Heart right ventricle (tissue), 16 donors: ENCODE measurements around the gene MAGEB3. TPM values are rescaled to one million over a fixed set of nuclear protein-coding genes. Genes with fewer than 3 reads are reported as not detected.

ENCODE experiments used
- ATAC-seq, 8 donors: fragments of 200-7000 bp; cut with Tn5 transposase; one replicate each; pipeline ENCODE4 v1.9.1; 2020; ENCODE audit warnings: mild to moderate bottlenecking in 8 of 8, moderate library complexity in 8 of 8, moderate number of reproducible peaks in 1 of 8
- DNase-seq, 2 donors: peaks; one replicate each; pipeline ENCODE4 v3.0.0-alpha.2; 2020
- H3K27ac ChIP-seq, 10 donors: fragments of 200-600 bp; sonication (generic) in 2 of 10; one replicate each; pipeline versions ENCODE4 v1.5.0 to v1.8.0; 2020 to 2022; ENCODE audit warnings: mild to moderate bottlenecking in 3 of 10
- H3K27me3 ChIP-seq, 7 donors: fragments of 200-600 bp; one replicate each; pipeline ENCODE4 v1.8.0; 2021 to 2022; ENCODE audit warnings: mild to moderate bottlenecking in 2 of 7
- H3K36me3 ChIP-seq, 9 donors: fragments of 200-600 bp; sonication (generic) in 1 of 9; one replicate each; pipeline versions ENCODE4 v1.5.0 to v1.8.0; 2020 to 2022; ENCODE audit warnings: mild to moderate bottlenecking in 2 of 9
- H3K4me1 ChIP-seq, 9 donors: fragments of 200-600 bp; sonication (generic) in 1 of 9; one replicate each; pipeline versions ENCODE4 v1.5.0 to v1.8.0; 2020 to 2022; ENCODE audit warnings: mild to moderate bottlenecking in 4 of 9
- H3K4me3 ChIP-seq, 10 donors: fragments of 200-600 bp; sonication (generic) in 2 of 10; one replicate each; pipeline versions ENCODE4 v1.5.0 to v1.8.0; 2020 to 2022; ENCODE audit warnings: mild to moderate bottlenecking in 7 of 10, moderate library complexity in 2 of 10
- H3K9me3 ChIP-seq, 11 donors: fragments of 200-600 bp in 10 of 11; sonication (generic) in 2 of 11; one replicate each; pipeline versions ENCODE4 v1.5.0 to v1.8.0; 2013 to 2022; ENCODE audit warnings: mild to moderate bottlenecking in 2 of 11, control low read depth in 1 of 11, moderate library complexity in 1 of 11
- WGBS, 2 donors: extraction: QIAGEN DNeasy Blood & Tissue Kit; methylation state at CpG; one replicate each; pipeline ENCODE4 v1.1.7; 2013; ENCODE audit warnings: inconsistent platforms in 1 of 2; 5-methylcytosine and 5-hydroxymethylcytosine counted together
- intact Hi-C, 10 donors: fragments of 100-400 bp; cut with DNase I; formaldehyde crosslinking; loops; one replicate each; pipeline versions ENCODE4 v1.11.1 to v1.14.2; 2022
- polyA plus RNA-seq, 2 donors: library from polyadenylated mRNA; stranded (reverse); fragments of 200-250 nt; gene quantifications; one replicate each; pipeline ENCODE4 v1.2.3, GENCODE V29; 2013
- total RNA-seq, 10 donors: library from RNA; stranded (reverse); fragmentation: NEBNext Ultra II Directional in 3 of 10; extraction: Animal tissue kit (Norgen Biotek cat#: 25700) in 3 of 10; gene quantifications; one replicate each; pipeline versions ENCODE4 v1.2.1 to v1.2.4, GENCODE V29; 2021 to 2023
- TF ChIP-seq, protein P1 (sequence below), 9 donors: fragments of 200-600 bp; sonication (generic) in 2 of 9; IDR thresholded peaks; one replicate each; pipeline versions ENCODE4 v1.5.0 to v1.8.0; 2021 to 2022; ENCODE audit warnings: antibody characterized with exemption in 9 of 9, mild to moderate bottlenecking in 5 of 9, moderate library complexity in 1 of 9
- donor health status: Arrhythmogenic right ventricular cardiomyopathy.
- donor health status: ischemic (EF 13 %, LVEDD 7.1; RV severe dilation, severe dysfunction).
- donor health status: healthy with polysubstance abuse.
- donor health status: DM: no; HTN: yes; CAD: no.
- donor health status: DM: no; HTN: no; CAD: no.
- donor health status: ischemic (EF 25% LVEDD 6.9; RV normal size, moderate dysfunction).
- donor health status: ischemic (EF 25% LVEDD 5.7; RV mildly dilated, moderate dysfunction).
- donor health status: healthy.
- donor health status: DM: yes; HTN: yes; CAD: no.
- donor health status: Ischemic cardiomyopathy.
- donor health status: ischemic (EF 35%, LVEDD 5.7; RV mildly dilated, moderate dysfunction).
- donor health status: nonischemic (EF 11% LVEDD 7.7; RV severe dilation, severe dysfunction).
- donor health status: DM: yes; HTN: yes; CAD: no.
- donor health status: PGD.
- donor health status: ischemic (EF 29% LVEDD 5.4; RV normal size, mild dysfunction).
- donor health status: nonischemic (EF 23%, LVEDD 6.1; RV moderate dilation, normal function).

MAGEB3 gene
- total and polyA plus RNA-seq, 12 donors: not detected

GRCh38 chrX:30196322-30196721, 34.1 kb upstream of the MAGEB3 start:
- Histone ChIP-seq H3K36me3 (no peaks in the 10 kb centered on the region), H3K4me3 (no peak overlapping the region), H3K27ac (no peak overlapping the region), H3K27me3 (peaks cover 0 to 12% (median 0%) of the 10 kb centered on the region in 7 donors), H3K4me1 (no peaks in the 10 kb centered on the region), H3K9me3 (no peaks in the 10 kb centered on the region)
- intact Hi-C loops: no loop called here
- ATAC-seq: no peak
- TF ChIP-seq, protein P1, sequence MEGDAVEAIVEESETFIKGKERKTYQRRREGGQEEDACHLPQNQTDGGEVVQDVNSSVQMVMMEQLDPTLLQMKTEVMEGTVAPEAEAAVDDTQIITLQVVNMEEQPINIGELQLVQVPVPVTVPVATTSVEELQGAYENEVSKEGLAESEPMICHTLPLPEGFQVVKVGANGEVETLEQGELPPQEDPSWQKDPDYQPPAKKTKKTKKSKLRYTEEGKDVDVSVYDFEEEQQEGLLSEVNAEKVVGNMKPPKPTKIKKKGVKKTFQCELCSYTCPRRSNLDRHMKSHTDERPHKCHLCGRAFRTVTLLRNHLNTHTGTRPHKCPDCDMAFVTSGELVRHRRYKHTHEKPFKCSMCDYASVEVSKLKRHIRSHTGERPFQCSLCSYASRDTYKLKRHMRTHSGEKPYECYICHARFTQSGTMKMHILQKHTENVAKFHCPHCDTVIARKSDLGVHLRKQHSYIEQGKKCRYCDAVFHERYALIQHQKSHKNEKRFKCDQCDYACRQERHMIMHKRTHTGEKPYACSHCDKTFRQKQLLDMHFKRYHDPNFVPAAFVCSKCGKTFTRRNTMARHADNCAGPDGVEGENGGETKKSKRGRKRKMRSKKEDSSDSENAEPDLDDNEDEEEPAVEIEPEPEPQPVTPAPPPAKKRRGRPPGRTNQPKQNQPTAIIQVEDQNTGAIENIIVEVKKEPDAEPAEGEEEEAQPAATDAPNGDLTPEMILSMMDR (IDR thresholded peaks at IDR 0.05): no peak
- 4 to 8% methylated on average over 1 of the region's 1 CpG for WGBS, 2 donors
- no peak for DNase-seq

DNA sequence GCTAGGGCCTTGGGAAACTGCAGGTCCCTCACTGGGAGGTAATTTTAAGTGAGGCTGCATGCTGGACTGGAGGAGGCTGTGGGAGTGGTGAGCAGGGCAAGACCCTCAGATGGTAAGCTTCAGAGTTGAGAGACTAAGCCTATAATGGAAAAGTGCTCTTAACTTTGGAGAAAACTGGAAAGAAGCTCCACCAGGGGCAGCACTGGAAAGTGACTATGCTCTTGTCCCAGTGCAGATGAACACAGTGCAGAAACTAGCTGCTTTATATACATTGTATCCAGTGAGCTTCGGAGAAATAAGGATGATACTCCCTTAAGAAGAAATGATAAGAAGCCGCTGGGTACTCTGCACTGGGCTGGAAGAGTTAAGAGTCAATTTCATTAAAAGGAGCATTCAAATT, 18.3 kb upstream of the MAGEB3 start:
- no peaks in the 10 kb centered on the region for H3K36me3 ChIP-seq
- no peaks in the 10 kb centered on the region for H3K4me1 ChIP-seq
- TF ChIP-seq, protein P1 (IDR thresholded peaks at IDR 0.05): no peak
- no peak overlapping the region for H3K4me3 ChIP-seq
- intact Hi-C loops: no loop called here
- H3K27me3 ChIP-seq: peaks cover 0 to 7% (median 0%) of the 10 kb centered on the region in 7 donors
- H3K27ac ChIP-seq: no peak overlapping the region
- ATAC-seq (no peak), DNase-seq (no peak)
- 79 to 83% methylated on average over 2 of the region's 2 CpGs for WGBS, 2 donors
- H3K9me3 ChIP-seq: no peaks in the 10 kb centered on the region

DNA sequence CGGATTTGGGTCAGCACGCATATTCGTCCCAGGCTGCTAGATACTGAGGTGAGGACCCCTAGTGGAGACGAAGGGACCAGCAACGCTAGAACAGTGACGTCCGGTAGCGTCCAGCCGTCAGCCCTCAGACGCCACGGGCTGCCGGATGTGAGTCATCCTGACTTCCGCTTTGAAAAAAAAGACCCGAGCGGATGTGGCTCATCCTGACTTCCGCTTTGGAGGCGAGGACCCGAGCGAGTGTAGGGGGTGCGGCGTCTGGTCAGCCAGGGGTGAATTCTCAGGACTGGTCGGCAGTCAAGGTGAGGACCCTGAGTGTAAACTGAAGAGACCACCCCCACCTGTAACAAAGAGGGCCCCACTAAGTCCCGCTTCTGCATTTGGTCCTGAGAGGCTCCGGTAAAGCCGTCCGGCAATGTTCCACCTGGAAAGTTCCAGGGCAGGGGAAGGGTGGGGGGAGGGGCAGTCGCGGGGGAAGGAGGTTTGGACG, 15.1 kb upstream of the MAGEB3 start, which contains the start of gene MAGEB2:
Gene MAGEB2 (plus strand): TSS at position 207 of the 487 bp plus-strand sequence. CDS start 3,018 bp downstream, outside the sequence.
- no peaks in the 10 kb centered on the region for H3K36me3 ChIP-seq
- no peak within 1 kb of the TSS for H3K4me3 ChIP-seq
- no peak within 1 kb of the TSS for H3K27ac ChIP-seq
- H3K4me1 ChIP-seq: no peaks in the 10 kb centered on the region
- no peaks in the 10 kb centered on the region for H3K9me3 ChIP-seq
- TF ChIP-seq, protein P1 (IDR thresholded peaks at IDR 0.05): no peak
- intact Hi-C loops: no loop called here
- DNase-seq (no peak), ATAC-seq (no peak)
- peaks cover 0 to 7% (median 0%) of the 10 kb centered on the region in 7 donors for H3K27me3 ChIP-seq
- 94 to 96% methylated on average over 25 to 29 of the region's 29 CpGs for WGBS, 2 donors

DNA sequence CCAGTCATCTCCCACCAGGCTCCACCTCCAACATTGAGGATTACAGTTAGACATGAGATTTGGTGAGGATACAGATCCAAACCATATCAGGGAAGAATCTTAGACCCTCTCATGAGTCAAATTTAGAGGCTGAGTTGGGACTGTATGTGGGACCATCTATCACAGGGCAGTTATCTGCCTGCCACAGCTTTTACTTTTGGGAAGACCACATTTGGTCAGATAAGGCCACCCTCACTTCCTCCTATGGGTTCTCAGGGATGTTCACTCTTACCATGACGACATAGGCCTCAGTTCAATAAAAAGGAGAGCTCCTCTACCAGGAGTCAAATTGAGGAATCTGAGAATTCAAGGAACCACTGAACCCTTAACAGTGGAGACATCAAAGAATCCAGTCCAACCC, 13.0 kb upstream of the MAGEB3 start:
- Histone ChIP-seq H3K27ac (no peak overlapping the region), H3K9me3 (no peaks in the 10 kb centered on the region), H3K36me3 (no peaks in the 10 kb centered on the region), H3K27me3 (peaks cover 0 to 5% (median 0%) of the 10 kb centered on the region in 7 donors), H3K4me3 (no peak overlapping the region), H3K4me1 (no peaks in the 10 kb centered on the region)
- intact Hi-C loops: no loop called here
- ATAC-seq (no peak), DNase-seq (no peak)
- TF ChIP-seq, protein P1 (IDR thresholded peaks at IDR 0.05): no peak
- 56 to 64% methylated on average over 1 of the region's 1 CpG for WGBS, 2 donors
